ENCODE data around the gene CCNT2.

DNA sequence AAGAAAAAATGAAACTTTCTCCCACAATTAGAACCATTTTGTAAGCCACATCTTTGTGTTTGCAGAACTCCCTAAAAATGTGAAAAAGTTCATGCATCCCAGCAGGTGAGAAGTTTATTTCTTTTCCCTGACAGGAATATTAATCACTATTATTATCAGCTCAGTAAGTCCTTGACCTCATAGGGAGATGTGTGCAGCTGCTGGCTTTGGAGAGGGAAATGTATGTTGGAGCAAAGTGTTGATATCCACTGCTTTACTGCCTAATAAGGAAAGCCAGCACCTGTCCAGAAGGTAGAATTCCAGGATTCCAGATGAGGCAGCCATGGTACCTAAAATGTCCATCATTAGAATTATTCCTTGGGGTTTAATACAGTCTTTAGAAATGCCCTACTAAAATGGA lies 35.8 kb upstream of the CCNT2 start:
- TF ChIP-seq EZH2 (IDR thresholded peaks at IDR 0.05; ENCODE audit: insufficient read depth, poor library complexity, severe bottlenecking): no peak
- no peak for TF ChIP-seq EZH2phosphoT487 (IDR thresholded peaks at IDR 0.05; ENCODE audit: insufficient read depth, low read depth)
